Left cardiac atrium (tissue), 4 donors: ENCODE measurements around the gene TYRO3. TPM values are rescaled to one million over a fixed set of nuclear protein-coding genes. Genes with fewer than 3 reads are reported as not detected.

ENCODE experiments used
- ATAC-seq, 2 donors: fragments of 200-7000 bp; cut with Tn5 transposase; one replicate each; pipeline ENCODE4 v1.9.1; 2020; ENCODE audit warnings: mild to moderate bottlenecking in 2 of 2, moderate library complexity in 2 of 2
- DNase-seq: peaks from one replicate; pipeline ENCODE4 v3.0.0-alpha.2; 2020
- intact Hi-C, 2 donors: fragments of 100-400 bp; cut with DNase I; formaldehyde crosslinking; loops; one replicate each; pipeline versions ENCODE4 v1.14.1 to v1.15.1; 2022 to 2023
- total RNA-seq, 2 donors: library from RNA; stranded (reverse); fragmentation: NEBNext Ultra II Directional; extraction: Animal tissue kit (Norgen Biotek cat#: 25700); gene quantifications; one replicate each; pipeline ENCODE4 v1.2.1, GENCODE V29; 2021
- donor health status: DM: no; HTN: yes; CAD: no.
- donor health status: DM: no; HTN: yes; CAD: no; lungs with severe emphysema.
- donor health status: DM: yes; HTN: yes; CAD: no.
- donor health status: Dilated cardiomyopathy.

TYRO3 gene
- total RNA-seq, 2 donors from 2014 or later: 9.1 to 21.0 TPM

DNA sequence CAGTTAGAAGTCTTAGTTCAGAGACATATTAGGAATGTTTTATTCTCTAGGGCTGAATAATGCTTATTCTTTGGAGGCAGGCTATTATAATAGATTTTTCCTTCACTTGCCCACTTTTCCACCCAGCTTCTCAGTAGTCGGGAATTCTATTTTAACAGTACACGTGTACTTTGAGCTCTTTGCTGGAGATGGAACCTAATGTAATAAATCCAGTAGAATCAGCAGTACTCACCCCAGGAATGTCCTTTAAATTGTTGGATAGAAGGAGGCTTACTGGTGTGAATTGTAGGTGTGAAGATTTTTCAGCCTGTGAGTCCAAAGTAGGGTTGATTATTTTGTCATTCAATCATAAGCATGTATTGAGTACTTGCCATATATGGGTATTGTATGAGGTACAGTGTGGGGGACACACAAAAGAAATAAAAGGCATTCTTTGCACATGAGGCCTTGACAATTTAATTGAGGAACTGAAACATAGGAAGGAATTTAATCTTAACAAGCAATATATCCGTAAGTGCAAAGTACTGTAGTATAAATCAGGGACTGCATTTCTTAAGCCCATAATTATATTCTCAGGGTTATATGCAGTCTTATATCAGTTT, 71.7 kb downstream of the TYRO3 start:
- no peak for DNase-seq
- ATAC-seq: no peak

DNA sequence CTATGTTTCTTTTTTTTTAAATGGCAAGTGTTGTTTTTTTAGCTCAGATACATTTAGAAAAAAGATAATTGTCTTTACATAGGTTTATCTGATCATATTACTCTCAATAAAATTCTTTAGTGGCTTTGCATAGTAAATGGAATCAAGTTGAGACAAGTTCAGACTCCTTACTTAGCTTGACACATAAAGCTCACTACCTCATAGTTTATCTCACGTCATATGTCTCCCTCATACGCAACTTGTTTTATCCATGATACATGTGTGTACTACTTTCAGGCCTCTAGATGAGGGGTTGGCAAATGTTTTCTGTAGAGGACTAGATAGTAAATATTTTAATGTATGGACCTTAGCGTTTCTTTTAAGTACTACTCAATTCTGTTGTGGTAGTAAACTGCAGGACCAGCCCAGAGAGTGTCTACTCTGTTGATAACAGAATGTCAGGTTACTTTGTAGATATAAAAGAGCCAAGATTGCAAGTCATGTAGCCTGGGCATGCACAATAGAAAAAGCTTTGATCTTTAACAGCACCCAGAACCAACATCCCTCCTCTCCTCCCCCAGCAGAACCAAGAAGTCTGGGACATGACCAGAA, 73.0 kb downstream of the TYRO3 start:
- DNase-seq (no peak), ATAC-seq (no peak)
- intact Hi-C loops: no loop called here

More for the DNA sequence above, 71.7 kb downstream of the TYRO3 start:
- intact Hi-C loops: no loop called here

Other genes starting within 250 kb of the TYRO3 start
- gene OIP5, start 226.6 kb upstream of the TYRO3 start, total RNA-seq: under 1 TPM; 0.21 to 0.41 TPM
- gene NUSAP1, start 226.3 kb upstream of the TYRO3 start, total RNA-seq: 1 to 10 TPM; 1.1 to 4.6 TPM
- gene NDUFAF1, start 156.7 kb upstream of the TYRO3 start, total RNA-seq: 10 to 100 TPM; 23.2 to 34.8 TPM
- 10 to 100 TPM; 18.2 to 23.5 TPM for gene RTF1, start 142.1 kb upstream of the TYRO3 start, total RNA-seq
- 1 to 10 TPM in 1 of 2 donors, under 1 TPM in 1; 0.71 to 1.6 TPM for gene ITPKA, start 65.3 kb upstream of the TYRO3 start, total RNA-seq
- gene LTK, start 45.4 kb upstream of the TYRO3 start, total RNA-seq: under 1 TPM; 0.50 to 0.68 TPM
- 10 to 100 TPM; 18.3 to 20.1 TPM for gene RPAP1, start 15.0 kb upstream of the TYRO3 start, total RNA-seq
- 10 to 100 TPM; 31.6 to 32.0 TPM for gene MGA, start 101.2 kb downstream of the TYRO3 start, total RNA-seq
- 10 to 100 TPM; 13.9 to 19.0 TPM for gene MAPKBP1, start 215.3 kb downstream of the TYRO3 start, total RNA-seq